Stomach (tissue), 9 donors: ENCODE measurements around the gene ST7L. TPM values are rescaled to one million over a fixed set of nuclear protein-coding genes. Genes with fewer than 3 reads are reported as not detected.
"Not testable (repeated sequence)": the region's sequence is repeated elsewhere in the genome, so short reads cannot be mapped to it uniquely, and the experiment has no call there.

ENCODE experiments used
- DNase-seq, 2 donors: peaks; one replicate each; pipeline versions ENCODE4 v3.0.0 to v3.0.0-alpha.2; 2013 to 2019
- H3K27ac ChIP-seq, 5 donors: fragments of 200-600 bp in 4 of 5; sonication (generic) in 4 of 5; one replicate each; pipeline ENCODE4 v1.5.1; 2013 to 2019; ENCODE audit warnings: mild to moderate bottlenecking in 1 of 5, moderate library complexity in 1 of 5
- H3K27me3 ChIP-seq, 3 donors: fragments of 200-600 bp; sonication (generic); one replicate each; pipeline ENCODE4 v1.5.1; 2017 to 2019; ENCODE audit warnings: mixed run types in 1 of 3
- H3K36me3 ChIP-seq, 4 donors: fragments of 200-600 bp; sonication (generic); 1 replicate in 3 of 4; 2 replicates in 1 of 4; pipeline ENCODE4 v1.5.1; 2016 to 2019
- H3K4me1 ChIP-seq, 4 donors: fragments of 200-600 bp; sonication (generic); one replicate each; pipeline ENCODE4 v1.5.1; 2016 to 2019
- H3K4me3 ChIP-seq, 4 donors: fragments of 200-600 bp; sonication (generic) in 3 of 4; one replicate each; pipeline ENCODE4 v1.5.1; 2016 to 2019; ENCODE audit warnings: mild to moderate bottlenecking in 1 of 4
- H3K9me3 ChIP-seq, 4 donors: fragments of 200-600 bp; sonication (generic); one replicate each; pipeline ENCODE4 v1.5.1; 2016 to 2019
- EP300 ChIP-seq: sonication (generic); formaldehyde crosslinking; IDR thresholded peaks from one replicate; pipeline ENCODE4 v1.6.1; 2017; ENCODE audit warnings: antibody characterized with exemption
- POLR2A ChIP-seq, 4 donors: fragments of 450-650 bp; IDR thresholded peaks; one replicate each; pipeline ENCODE4 v1.6.1; 2016; ENCODE audit warnings: antibody characterized with exemption in 4 of 4, control low read depth in 2 of 4, mild to moderate bottlenecking in 1 of 4, moderate library complexity in 1 of 4
- POLR2AphosphoS5 ChIP-seq, 3 donors: sonication (generic); formaldehyde crosslinking; IDR thresholded peaks; one replicate each; pipeline ENCODE4 v1.6.1; 2016; ENCODE audit warnings: antibody characterized with exemption in 3 of 3
- WGBS, 5 donors: extraction: QIAGEN DNeasy Blood & Tissue Kit in 3 of 5; methylation state at CpG; one replicate each; pipeline versions ENCODE4 v1.1.5 to v1.1.7; 2013 to 2018; 5-methylcytosine and 5-hydroxymethylcytosine counted together
- intact Hi-C: fragments of 100-400 bp; cut with DNase I; formaldehyde crosslinking; loops from one replicate; pipeline ENCODE4 v1.15.1; 2023; ENCODE audit warnings: low total_unique reads
- polyA plus RNA-seq, 3 donors: library from polyadenylated mRNA; stranded (reverse); fragments of 200-250 nt; gene quantifications; one replicate each; pipeline ENCODE4 v1.2.3, GENCODE V29; 2013
- total RNA-seq, 5 donors: library from RNA; depleted of rRNA; stranded (reverse); fragments of >200 nt; gene quantifications; one replicate each; pipeline versions ENCODE4 v1.1.0 to v1.2.3, GENCODE V29; 2014 to 2016
- TF ChIP-seq, protein P1 (sequence below), 7 experiments: fragments of 450-650 bp in 4 of 7; fragments of 200-600 bp in 3 of 7; sonication (generic) in 3 of 7; IDR thresholded peaks; one replicate each; pipeline ENCODE4 v1.5.1; 2016 to 2019; ENCODE audit warnings: antibody characterized with exemption in 7 of 7, control low read depth in 2 of 7, mild to moderate bottlenecking in 1 of 7
- donor health status: healthy with polysubstance abuse.
- donor health status: Bipolar disorder and iron deficiency.
- donor health status: healthy.

The ST7L gene
- total and polyA plus RNA-seq, 8 donors = 3.5 to 85.7 (median 11.3) TPM

DNA sequence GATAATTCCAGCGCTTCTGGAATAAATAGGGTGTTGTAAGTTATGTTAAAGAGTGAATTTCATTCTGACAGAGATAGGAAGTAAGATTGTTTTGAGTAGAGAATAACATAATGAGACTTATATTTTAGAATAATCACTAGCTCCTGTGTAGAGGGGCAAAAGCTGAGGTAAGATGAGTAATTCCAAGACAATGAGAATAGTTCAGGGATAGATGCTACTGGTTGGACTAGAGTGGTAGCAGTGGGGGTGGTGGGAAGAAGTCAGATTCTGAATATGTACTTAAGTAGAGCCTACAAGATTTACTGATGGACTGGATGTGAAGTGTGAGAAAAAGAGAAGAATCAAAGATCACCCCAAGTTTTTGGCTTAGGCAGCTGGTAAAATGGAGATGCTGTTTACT lies 32.3 kb upstream of the ST7L start:
- peaks cover 0 to 4% (median 2%) of the 10 kb centered on the region in 4 donors for H3K4me1 ChIP-seq
- no peak overlapping the region for H3K4me3 ChIP-seq
- no peak overlapping the region for H3K27ac ChIP-seq
- no peaks in the 10 kb centered on the region for H3K9me3 ChIP-seq
- intact Hi-C loops = no loop called here
- no peaks in the 10 kb centered on the region for H3K27me3 ChIP-seq
- WGBS, 5 donors = 96 to 100% (median 98%) methylated on average over 1 of the region's 1 CpG
- DNase-seq = no peak
- H3K36me3 ChIP-seq = peaks cover 6 to 91% (median 86%) of the 10 kb centered on the region in 4 donors
- TF ChIP-seq, protein P1, sequence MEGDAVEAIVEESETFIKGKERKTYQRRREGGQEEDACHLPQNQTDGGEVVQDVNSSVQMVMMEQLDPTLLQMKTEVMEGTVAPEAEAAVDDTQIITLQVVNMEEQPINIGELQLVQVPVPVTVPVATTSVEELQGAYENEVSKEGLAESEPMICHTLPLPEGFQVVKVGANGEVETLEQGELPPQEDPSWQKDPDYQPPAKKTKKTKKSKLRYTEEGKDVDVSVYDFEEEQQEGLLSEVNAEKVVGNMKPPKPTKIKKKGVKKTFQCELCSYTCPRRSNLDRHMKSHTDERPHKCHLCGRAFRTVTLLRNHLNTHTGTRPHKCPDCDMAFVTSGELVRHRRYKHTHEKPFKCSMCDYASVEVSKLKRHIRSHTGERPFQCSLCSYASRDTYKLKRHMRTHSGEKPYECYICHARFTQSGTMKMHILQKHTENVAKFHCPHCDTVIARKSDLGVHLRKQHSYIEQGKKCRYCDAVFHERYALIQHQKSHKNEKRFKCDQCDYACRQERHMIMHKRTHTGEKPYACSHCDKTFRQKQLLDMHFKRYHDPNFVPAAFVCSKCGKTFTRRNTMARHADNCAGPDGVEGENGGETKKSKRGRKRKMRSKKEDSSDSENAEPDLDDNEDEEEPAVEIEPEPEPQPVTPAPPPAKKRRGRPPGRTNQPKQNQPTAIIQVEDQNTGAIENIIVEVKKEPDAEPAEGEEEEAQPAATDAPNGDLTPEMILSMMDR (IDR thresholded peaks at IDR 0.05) = no peak
- TF ChIP-seq POLR2AphosphoS5 (IDR thresholded peaks at IDR 0.05) (no peak), POLR2A (IDR thresholded peaks at IDR 0.05) (no peak), EP300 (no peak)

DNA sequence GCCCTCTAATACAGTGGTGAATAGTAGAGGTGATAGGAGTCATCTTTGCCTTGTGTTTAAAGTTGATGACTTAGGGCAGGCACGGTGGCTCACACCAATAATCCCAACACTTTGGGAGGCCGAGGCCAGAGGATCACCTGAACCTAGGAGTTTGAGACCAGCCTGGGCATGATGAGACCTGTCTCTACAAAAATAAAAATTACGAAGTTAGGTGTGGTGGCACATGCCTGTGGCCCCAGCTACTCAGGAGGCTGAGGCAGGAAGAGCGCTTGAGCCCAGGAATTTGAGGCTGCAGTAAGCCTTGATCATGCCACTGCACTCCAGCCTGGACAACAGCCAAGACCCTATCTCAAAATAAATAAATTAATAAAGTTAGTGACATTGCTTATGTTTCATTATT lies 27.3 kb upstream of the ST7L start:
- no peak for DNase-seq
- Histone ChIP-seq H3K4me3 (no peak overlapping the region), H3K27me3 (no peaks in the 10 kb centered on the region), H3K36me3 (peaks cover 5 to 59% (median 48%) of the 10 kb centered on the region in 4 donors), H3K9me3 (no peaks in the 10 kb centered on the region), H3K27ac (no peak overlapping the region), H3K4me1 (peaks cover 0 to 32% (median 14%) of the 10 kb centered on the region in 4 donors)
- WGBS, 5 donors = 95 to 97% (median 95%) methylated on average over 4 of the region's 4 CpGs
- intact Hi-C loops = no loop called here
- TF ChIP-seq, protein P1 (IDR thresholded peaks at IDR 0.05) = no peak
- no peak for TF ChIP-seq POLR2AphosphoS5 (IDR thresholded peaks at IDR 0.05)
- TF ChIP-seq EP300 = no peak
- TF ChIP-seq POLR2A (IDR thresholded peaks at IDR 0.05) = no peak

DNA sequence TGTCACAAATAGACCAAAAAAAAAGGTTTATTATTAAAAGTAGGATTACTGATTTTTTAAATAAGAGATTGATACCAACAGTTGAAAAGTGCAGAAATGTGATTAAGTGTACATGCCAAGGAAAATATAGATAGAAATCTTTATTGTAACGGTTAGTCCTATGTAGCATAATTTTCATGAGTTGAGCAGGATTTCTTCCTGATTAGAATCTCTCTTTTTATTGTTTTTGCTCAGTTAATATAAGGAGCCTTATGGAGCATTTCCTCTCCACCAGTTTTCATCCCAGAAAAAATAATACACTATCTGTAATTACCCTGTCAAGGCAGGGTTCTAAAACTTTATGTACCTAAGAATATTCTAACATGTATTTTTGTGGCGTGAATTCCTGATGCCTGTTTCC lies 24.1 kb upstream of the ST7L start:
- Histone ChIP-seq H3K4me3 (no peak overlapping the region), H3K9me3 (no peaks in the 10 kb centered on the region), H3K4me1 (peaks cover 0 to 38% (median 20%) of the 10 kb centered on the region in 4 donors), H3K27me3 (no peaks in the 10 kb centered on the region), H3K27ac (no peak overlapping the region), H3K36me3 (peaks cover 0 to 28% (median 18%) of the 10 kb centered on the region in 4 donors)
- TF ChIP-seq, protein P1 (IDR thresholded peaks at IDR 0.05) = no peak
- WGBS, 5 donors = 71 to 81% (median 78%) methylated on average over 2 of the region's 2 CpGs
- DNase-seq = no peak
- intact Hi-C loops = no loop called here

DNA sequence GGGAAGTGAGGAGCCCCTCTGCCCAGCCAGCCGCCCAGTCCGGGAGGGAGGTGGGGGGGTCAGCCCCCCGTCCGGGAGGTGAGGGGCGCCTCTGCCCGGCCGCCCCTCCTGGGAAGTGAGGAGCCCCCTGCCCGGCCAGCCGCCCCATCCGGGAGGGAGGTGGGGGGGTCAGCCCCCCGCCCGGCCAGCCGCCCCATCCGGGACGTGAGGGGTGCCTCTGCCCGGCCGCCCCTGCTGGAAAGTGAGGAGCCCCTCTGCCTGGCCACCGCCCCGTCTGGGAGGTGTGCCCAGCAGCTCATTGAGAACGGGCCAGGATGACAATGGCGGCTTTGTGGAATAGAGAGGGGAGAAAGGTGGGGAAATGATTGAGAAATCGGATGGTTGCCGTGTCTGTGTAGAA lies 21.5 kb upstream of the ST7L start:
- H3K27ac ChIP-seq, intact Hi-C loops, H3K27me3 ChIP-seq, DNase-seq, H3K9me3 ChIP-seq, H3K4me3 ChIP-seq: not testable (repeated sequence)
- Histone ChIP-seq H3K4me1 (peaks cover 21 to 54% (median 37%) of the 10 kb centered on the region in 4 donors), H3K36me3 (peaks cover 0 to 17% (median 8%) of the 10 kb centered on the region in 4 donors)
- 85 to 94% (median 91%) methylated on average over 6 to 23 of the region's 23 CpGs for WGBS, 5 donors

DNA sequence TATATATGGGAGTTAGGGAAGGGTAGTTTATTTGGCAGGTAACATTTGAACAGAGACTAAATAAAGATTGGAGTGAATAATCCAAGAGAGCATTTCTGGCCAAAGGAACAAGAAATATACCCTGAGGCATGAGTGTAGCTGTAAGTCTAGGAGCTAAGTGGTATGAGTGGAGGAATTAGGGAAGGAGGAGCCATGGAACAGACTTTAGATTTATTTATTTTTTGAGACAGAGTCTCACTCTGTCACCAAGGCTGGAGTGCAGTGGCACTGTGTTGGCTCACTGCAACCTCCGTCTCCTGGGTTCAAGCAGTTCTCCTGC lies 19.1 kb upstream of the ST7L start:
- TF ChIP-seq, protein P1 (IDR thresholded peaks at IDR 0.05) = no peak
- TF ChIP-seq EP300 = no peak
- no peak for TF ChIP-seq POLR2AphosphoS5 (IDR thresholded peaks at IDR 0.05)
- TF ChIP-seq POLR2A (IDR thresholded peaks at IDR 0.05) = no peak
- H3K9me3 ChIP-seq = no peaks in the 10 kb centered on the region
- 91 to 100% (median 93%) methylated on average over 1 of the region's 1 CpG for WGBS, 5 donors
- no peak for DNase-seq
- H3K27me3 ChIP-seq = no peaks in the 10 kb centered on the region
- H3K36me3 ChIP-seq = no peaks in the 10 kb centered on the region
- H3K4me3 ChIP-seq = no peak overlapping the region
- peaks cover 29 to 66% (median 40%) of the 10 kb centered on the region in 4 donors for H3K4me1 ChIP-seq
- intact Hi-C loops = no loop called here
- H3K27ac ChIP-seq = no peak overlapping the region
